ENCODE results near the gene ZNF598. TPM values are rescaled to one million over a fixed set of nuclear protein-coding genes. Genes with fewer than 3 reads are reported as not detected.
A peak's percentile ranks its signal among the peaks of the same experiment; 100 is the strongest.

The ZNF598 gene
- total RNA-seq, 1 donor from 2014 or later = 46.1 TPM

GRCh38 chr16:2023092-2024031, 13.7 kb upstream of the ZNF598 start:
- Mint-ChIP-seq H3K9me3 (no peaks in the 10 kb centered on the region), H3K36me3 (no peaks in the 10 kb centered on the region), H3K27me3 (peaks cover 45% of the 10 kb centered on the region), H3K27ac (peak overlapping the region; percentile 81), H3K4me1 (ENCODE audit: unreplicated experiment) (peaks cover 19% of the 10 kb centered on the region), H3K4me3 (peak overlapping the region; percentile 86)
- peak; percentile 98 for TF ChIP-seq CTCF (conservative IDR thresholded peaks at IDR 0.05)
- DNase-seq (ENCODE audit: extremely low spot score, unreplicated experiment) = peak; percentile 98

- H3K4me1 Mint-ChIP-seq (ENCODE audit: unreplicated experiment) = peaks cover 19% of the 10 kb centered on the region
- peak overlapping the region; percentile 81 for H3K27ac Mint-ChIP-seq
Measured at GRCh38 chr16:2022723-2023091, 13.1 kb upstream of the ZNF598 start.

GRCh38 chr16:2019921-2020831, 10.6 kb upstream of the ZNF598 start:
- no peak for TF ChIP-seq CTCF (conservative IDR thresholded peaks at IDR 0.05)
- H3K4me3 Mint-ChIP-seq = peak overlapping the region; percentile 77
- H3K36me3 Mint-ChIP-seq = no peaks in the 10 kb centered on the region
- H3K9me3 Mint-ChIP-seq = no peaks in the 10 kb centered on the region
- no peak overlapping the region for H3K27ac Mint-ChIP-seq
- no peak for DNase-seq (ENCODE audit: extremely low spot score, unreplicated experiment)
- peaks cover 41% of the 10 kb centered on the region for H3K27me3 Mint-ChIP-seq
- H3K4me1 Mint-ChIP-seq (ENCODE audit: unreplicated experiment) = peaks cover 23% of the 10 kb centered on the region

More at GRCh38 chr16:2022723-2023091, 13.1 kb upstream of the ZNF598 start:
- peak overlapping the region; percentile 80 for H3K4me3 Mint-ChIP-seq
- H3K36me3 Mint-ChIP-seq = no peaks in the 10 kb centered on the region
- no peak for DNase-seq (ENCODE audit: extremely low spot score, unreplicated experiment)
- H3K9me3 Mint-ChIP-seq = no peaks in the 10 kb centered on the region
- H3K27me3 Mint-ChIP-seq = peaks cover 48% of the 10 kb centered on the region
- TF ChIP-seq CTCF (conservative IDR thresholded peaks at IDR 0.05) = no peak

- H3K36me3 Mint-ChIP-seq = no peaks in the 10 kb centered on the region
- peaks cover 41% of the 10 kb centered on the region for H3K27me3 Mint-ChIP-seq
- DNase-seq (ENCODE audit: extremely low spot score, unreplicated experiment) = no peak
- H3K27ac Mint-ChIP-seq = no peak within 1 kb of the TSS
- H3K4me1 Mint-ChIP-seq (ENCODE audit: unreplicated experiment) = peaks cover 23% of the 10 kb centered on the region
- H3K9me3 Mint-ChIP-seq = no peaks in the 10 kb centered on the region
- H3K4me3 Mint-ChIP-seq = peak within 1 kb of the TSS; percentile 77
- no peak for TF ChIP-seq CTCF (conservative IDR thresholded peaks at IDR 0.05)
Measured at GRCh38 chr16:2019518-2019920, 9.9 kb upstream of the ZNF598 start, which contains the start of gene NPW. NPW (plus strand) TSS chr16:2019785.

- peak; percentile 68 for TF ChIP-seq CTCF (conservative IDR thresholded peaks at IDR 0.05)
- Mint-ChIP-seq H3K36me3 (no peaks in the 10 kb centered on the region), H3K4me3 (no peak overlapping the region), H3K9me3 (no peaks in the 10 kb centered on the region), H3K4me1 (ENCODE audit: unreplicated experiment) (peaks cover 8% of the 10 kb centered on the region), H3K27me3 (peaks cover 24% of the 10 kb centered on the region), H3K27ac (peak overlapping the region; percentile 84)
- no peak for DNase-seq (ENCODE audit: extremely low spot score, unreplicated experiment)
Measured at GRCh38 chr16:2016407-2016922, 6.8 kb upstream of the ZNF598 start.
